IMR-90 (cell line): ENCODE measurements around the gene THUMPD2. TPM values are rescaled to one million over a fixed set of nuclear protein-coding genes. Genes with fewer than 3 reads are reported as not detected.

Source experiments
- ATAC-seq: fragments of 200-7000 bp; cut with Tn5 transposase; 2 replicates; pipeline ENCODE4 v1.9.1; 2020; ENCODE audit warnings: low read depth, mild to moderate bottlenecking, moderate library complexity
- BruUV-seq: library from RNA; stranded (reverse); fragments of 400-500 nt; replicated peaks from 2 replicates; lab custom pipeline; 2021; lab: Mats Ljungman, UMichigan
- CTCF ChIA-PET: fragments of 300-600 bp; formaldehyde crosslinking; extraction: SDS; loops from one replicate; lab custom pipeline; 2021; ENCODE audit warnings: antibody characterized with exemption; lab: Yijun Ruan, JAX
- POLR2A ChIA-PET: fragments of 300-600 bp; sonication (Branson Sonifier 250); formaldehyde crosslinking; loops from one replicate; lab custom pipeline; 2022; ENCODE audit warnings: antibody characterized with exemption; ENCODE audit not compliant: unreplicated experiment; lab: Charles Lee
- DNase-seq: peaks from one replicate; pipeline ENCODE4 v3.0.0; 2013
- H2AFZ ChIP-seq: replicated peaks from 2 replicates; pipeline ENCODE3; 2013; ENCODE audit warnings: low read length, mild to moderate bottlenecking; ENCODE audit not compliant: poor library complexity
- H2AK5ac ChIP-seq: 2 replicates; pipeline ENCODE4 v1.6.1; 2013; ENCODE audit warnings: low read depth, low read length, inconsistent platforms
- H2AK9ac ChIP-seq: replicated peaks from 2 replicates; pipeline ENCODE3; 2013; ENCODE audit warnings: mild to moderate bottlenecking, low read depth, low read length, moderate library complexity; ENCODE audit not compliant: poor library complexity
- H2BK120ac ChIP-seq: 2 replicates; pipeline ENCODE4 v1.6.1; 2013; ENCODE audit warnings: low read depth, low read length, inconsistent platforms
- H2BK15ac ChIP-seq: 3 replicates; pipeline ENCODE4 v1.6.1; 2013; ENCODE audit warnings: low read depth, low read length, inconsistent platforms
- H2BK20ac ChIP-seq: 2 replicates; pipeline ENCODE4 v1.6.1; 2013; ENCODE audit warnings: low read depth, mild to moderate bottlenecking, inconsistent platforms, low read length, moderate library complexity
- H2BK5ac ChIP-seq: 2 replicates; pipeline ENCODE4 v1.6.1; 2013; ENCODE audit warnings: mild to moderate bottlenecking, low read depth, low read length, inconsistent platforms; ENCODE audit not compliant: poor library complexity, severe bottlenecking
- H3K14ac ChIP-seq: replicated peaks from 2 replicates; pipeline ENCODE4 v1.6.1; 2013; ENCODE audit warnings: low read depth, low read length, inconsistent platforms
- H3K18ac ChIP-seq: 2 replicates; pipeline ENCODE4 v1.6.1; 2013; ENCODE audit warnings: low read depth, low read length, control low read depth
- H3K23ac ChIP-seq: 2 replicates; pipeline ENCODE4 v1.6.1; 2013; ENCODE audit warnings: low read depth, low read length, inconsistent platforms
- H3K27ac ChIP-seq: 2 replicates; pipeline ENCODE4 v1.5.1; 2013; ENCODE audit warnings: mild to moderate bottlenecking, control low read depth, low read length; ENCODE audit not compliant: insufficient read depth
- H3K27me3 ChIP-seq: 2 replicates; pipeline ENCODE4 v1.6.1; 2013; ENCODE audit warnings: low read length; ENCODE audit not compliant: control insufficient read depth, insufficient read depth
- H3K36me3 ChIP-seq: 2 replicates; pipeline ENCODE4 v1.6.1; 2013; ENCODE audit warnings: low read length, mixed read lengths; ENCODE audit not compliant: control insufficient read depth, insufficient read depth
- H3K4ac ChIP-seq: 2 replicates; pipeline ENCODE4 v1.6.1; 2013; ENCODE audit warnings: low read depth, low read length, inconsistent platforms
- H3K4me1 ChIP-seq: 2 replicates; pipeline ENCODE4 v1.6.1; 2013; ENCODE audit warnings: low read length, mixed read lengths; ENCODE audit not compliant: control insufficient read depth, insufficient read depth
- H3K4me2 ChIP-seq: 2 replicates; pipeline ENCODE4 v1.6.1; 2013; ENCODE audit warnings: low read depth, mild to moderate bottlenecking, control low read depth, low read length, moderate library complexity
- H3K4me3 ChIP-seq: 2 replicates; pipeline ENCODE4 v1.5.1; 2013; ENCODE audit warnings: low read depth, mild to moderate bottlenecking, control low read depth, low read length, moderate library complexity; ENCODE audit not compliant: insufficient read depth
- H3K56ac ChIP-seq: 2 replicates; pipeline ENCODE4 v1.6.1; 2013; ENCODE audit warnings: low read length, inconsistent platforms; ENCODE audit not compliant: insufficient read depth; ENCODE audit errors: extremely low read depth
- H3K79me1 ChIP-seq, 2 experiments: 2 replicates each; pipeline ENCODE4 v1.6.1; 2013; ENCODE audit warnings: low read length in 2 of 2, inconsistent platforms in 1 of 2, low read depth in 1 of 2
- H3K9ac ChIP-seq: 2 replicates; pipeline ENCODE4 v1.6.1; 2013; ENCODE audit warnings: low read depth, low read length, control low read depth
- H3K9me1 ChIP-seq: 2 replicates; pipeline ENCODE4 v1.6.1; 2013; ENCODE audit warnings: low read length, inconsistent platforms; ENCODE audit not compliant: insufficient read depth
- H3K9me3 ChIP-seq: 2 replicates; pipeline ENCODE4 v1.6.1; 2013; ENCODE audit warnings: low read length; ENCODE audit not compliant: control insufficient read depth, insufficient read depth
- H4K20me1 ChIP-seq: 2 replicates; pipeline ENCODE4 v1.6.1; 2013; ENCODE audit warnings: low read length, inconsistent platforms; ENCODE audit not compliant: insufficient read depth
- H4K5ac ChIP-seq: 2 replicates; pipeline ENCODE4 v1.6.1; 2013; ENCODE audit warnings: mild to moderate bottlenecking, low read depth, low read length, control low read depth
- H4K8ac ChIP-seq, 2 experiments: 2 replicates each; pipeline ENCODE4 v1.6.1; 2013; ENCODE audit warnings: low read depth in 2 of 2, low read length in 2 of 2, control low read depth in 1 of 2, inconsistent platforms in 1 of 2
- H4K91ac ChIP-seq: 2 replicates; pipeline ENCODE4 v1.6.1; 2013; ENCODE audit warnings: low read depth, low read length, inconsistent platforms; ENCODE audit not compliant: insufficient read depth
- CEBPB ChIP-seq: IDR thresholded peaks from 2 replicates; pipeline ENCODE4 v1.6.1; 2012; ENCODE audit warnings: low read depth, low read length, improper control_type of control experiment
- CHD1 ChIP-seq: IDR thresholded peaks from 2 replicates; pipeline ENCODE4 v1.6.1; 2012; ENCODE audit warnings: low read depth, low read length, improper control_type of control experiment
- ELK1 ChIP-seq: fragments of 150-350 bp; IDR thresholded peaks from 2 replicates; pipeline ENCODE4 v1.6.1; 2016; ENCODE audit warnings: low read depth, mild to moderate bottlenecking, low read length, moderate library complexity, borderline replicate concordance
- MAZ ChIP-seq: IDR thresholded peaks from 2 replicates; pipeline ENCODE4 v1.6.1; 2012; ENCODE audit warnings: low read depth, mild to moderate bottlenecking, low read length, improper control_type of control experiment, moderate library complexity, borderline replicate concordance
- NFE2L2 ChIP-seq: fragments of 150-350 bp; IDR thresholded peaks from 2 replicates; pipeline ENCODE4 v1.6.1; 2016; ENCODE audit warnings: low read depth, mild to moderate bottlenecking, low read length
- POLR2A ChIP-seq: IDR thresholded peaks from 2 replicates; pipeline ENCODE4 v1.6.1; 2012; ENCODE audit warnings: mild to moderate bottlenecking, low read depth, low read length
- RFX5 ChIP-seq: IDR thresholded peaks from 2 replicates; pipeline ENCODE4 v1.8.0; 2012; ENCODE audit warnings: low read depth, mild to moderate bottlenecking, low read length, moderate library complexity
- SMC3 ChIP-seq: fragments of 150-350 bp; IDR thresholded peaks from 2 replicates; pipeline ENCODE4 v1.6.1; 2016; ENCODE audit warnings: low read depth, mild to moderate bottlenecking, antibody characterized with exemption, low read length, moderate library complexity
- USF2 ChIP-seq: fragments of 150-350 bp; IDR thresholded peaks from 2 replicates; pipeline ENCODE4 v1.6.1; 2017; ENCODE audit warnings: mild to moderate bottlenecking, antibody characterized with exemption, low read length, low read depth
- WGBS, 2 experiments: methylation state at CpG; one replicate each; pipeline versions ENCODE4 v1.1.5 to v1.1.7; 2013; ENCODE audit warnings: missing lambda C conversion rate in 2 of 2; ENCODE audit not compliant: insufficient read length in 1 of 2; ENCODE audit errors: extremely low coverage in 2 of 2; 5-methylcytosine and 5-hydroxymethylcytosine counted together
- dilution Hi-C: fragments of 300-500 bp; cut with HindIII; formaldehyde crosslinking; loops from one replicate; pipeline ENCODE4 v1.14.3; 2018; ENCODE audit warnings: low sequenced_read_pairs; ENCODE audit not compliant: unreplicated experiment
- in situ Hi-C: fragments of 300-500 bp; cut with MboI; formaldehyde crosslinking; loops from 3 replicates; pipeline ENCODE4 v1.14.3; 2019; ENCODE audit warnings: low sequenced_read_pairs, inconsistent platforms, mixed read lengths
- intact Hi-C: fragments of 100-400 bp; cut with micrococcal nuclease; formaldehyde crosslinking; loops from 2 replicates; pipeline ENCODE4 v1.10.0; 2022
- polyA plus RNA-seq, 3 experiments: library from polyadenylated mRNA; depleted of rRNA; stranded (reverse); fragments of >200 nt; gene quantifications; 2 replicates each; pipeline ENCODE4 v1.2.3, GENCODE V29; 2012; ENCODE audit warnings: low replicate concordance in 1 of 3
- total RNA-seq: library from RNA; depleted of rRNA; stranded (reverse); fragments of >200 nt; gene quantifications from 2 replicates; pipeline ENCODE4 v1.2.3, GENCODE V29; 2012
- TF ChIP-seq, protein P1 (sequence below): conservative IDR thresholded peaks from 2 replicates; pipeline ENCODE4 v1.5.1; 2012; ENCODE audit warnings: mild to moderate bottlenecking, low read depth, low read length, improper control_type of control experiment

The THUMPD2 gene
- total and polyA plus RNA-seq, 2 of the 4 experiments (the other 2 are of a cell fraction): 4.8 to 7.0 TPM

DNA sequence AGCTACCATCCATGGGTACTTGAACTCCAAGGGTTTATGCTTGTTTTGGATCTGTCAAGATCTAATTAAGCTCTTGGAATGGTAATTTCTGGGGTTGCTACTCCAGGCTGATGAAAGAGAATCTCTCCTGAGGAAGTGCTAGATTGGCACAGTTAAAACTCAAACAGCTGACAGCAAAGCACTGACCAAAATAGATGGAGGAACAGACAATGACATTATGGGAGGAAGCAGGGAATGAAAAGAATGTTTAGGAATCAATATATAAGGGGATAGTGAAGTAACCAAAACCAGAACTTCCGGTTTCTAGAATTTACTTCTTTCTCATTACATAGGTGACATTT is 6.3 kb downstream of the THUMPD2 start (continued):
- TF ChIP-seq NFE2L2 (no peak), RFX5 (no peak), CEBPB (no peak), CHD1 (no peak)

GRCh38 chr2:39772086-39772811 is 6.8 kb downstream of the THUMPD2 start:
- BruUV-seq: no TSS peak
- in situ Hi-C loops (no loop called here), intact Hi-C loops (loop anchor here (10.0 kb wide), 1 partner anchor 293 kb away; no protein-coding TSS in a partner anchor), dilution Hi-C loops (no loop called here)
- 100% methylated on average over 1 of the region's 3 CpGs; no CpG with 5 or more reads in 1 of the 2 experiments for WGBS, 2 experiments
- Histone ChIP-seq H3K4me1 (peaks cover 11% of the 10 kb centered on the region), H2BK120ac (peak overlapping the region; percentile 0; the same call in 1 of the 2 replicates), H3K4ac (no peak overlapping the region), H3K79me1 (peaks cover 18 to 34% of the 10 kb centered on the region in 2 experiments), H2BK15ac (no peak overlapping the region), H4K91ac (no peak overlapping the region), H3K9me3 (no peaks in the 10 kb centered on the region), H3K4me3 (no peak overlapping the region), H2AFZ (no peak overlapping the region), H2BK5ac (peak overlapping the region; percentile 40), H3K9ac (no peak overlapping the region), H3K23ac (peak overlapping the region; percentile 1; the same call in 1 of the 2 replicates), H3K4me2 (peak overlapping the region; percentile 59; the same call in 1 of the 2 replicates), H2BK20ac (no peak overlapping the region), H3K14ac (no peak overlapping the region; the same call in 1 of the 2 replicates), H3K27me3 (no peaks in the 10 kb centered on the region), H3K36me3 (peaks cover 9% of the 10 kb centered on the region), H2AK5ac (no peak overlapping the region; the same call in 1 of the 2 replicates), H3K56ac (no peak overlapping the region), H3K27ac (no peak overlapping the region), H4K20me1 (no peaks in the 10 kb centered on the region; the same call in 1 of the 2 replicates), H4K8ac (0 out of 4 replicates have a peak overlapping the region, but pooled peaks of 1 of the 2 experiments have one; percentile 7), H2AK9ac (no peak overlapping the region), H4K5ac (no peak overlapping the region; the same call in 1 of the 2 replicates), H3K9me1 (peaks cover 9% of the 10 kb centered on the region; the same call in 1 of the 2 replicates), H3K18ac (peak overlapping the region; percentile 80; the same call in 1 of the 2 replicates)
- POLR2A ChIA-PET: no interaction called here
- CTCF ChIA-PET: no interaction called here
- TF ChIP-seq ELK1 (no peak), CHD1 (no peak), MAZ (no peak), CEBPB (peak; percentile 83), NFE2L2 (no peak), USF2 (no peak), SMC3 (no peak), POLR2A (no peak)
- TF ChIP-seq, protein P1, sequence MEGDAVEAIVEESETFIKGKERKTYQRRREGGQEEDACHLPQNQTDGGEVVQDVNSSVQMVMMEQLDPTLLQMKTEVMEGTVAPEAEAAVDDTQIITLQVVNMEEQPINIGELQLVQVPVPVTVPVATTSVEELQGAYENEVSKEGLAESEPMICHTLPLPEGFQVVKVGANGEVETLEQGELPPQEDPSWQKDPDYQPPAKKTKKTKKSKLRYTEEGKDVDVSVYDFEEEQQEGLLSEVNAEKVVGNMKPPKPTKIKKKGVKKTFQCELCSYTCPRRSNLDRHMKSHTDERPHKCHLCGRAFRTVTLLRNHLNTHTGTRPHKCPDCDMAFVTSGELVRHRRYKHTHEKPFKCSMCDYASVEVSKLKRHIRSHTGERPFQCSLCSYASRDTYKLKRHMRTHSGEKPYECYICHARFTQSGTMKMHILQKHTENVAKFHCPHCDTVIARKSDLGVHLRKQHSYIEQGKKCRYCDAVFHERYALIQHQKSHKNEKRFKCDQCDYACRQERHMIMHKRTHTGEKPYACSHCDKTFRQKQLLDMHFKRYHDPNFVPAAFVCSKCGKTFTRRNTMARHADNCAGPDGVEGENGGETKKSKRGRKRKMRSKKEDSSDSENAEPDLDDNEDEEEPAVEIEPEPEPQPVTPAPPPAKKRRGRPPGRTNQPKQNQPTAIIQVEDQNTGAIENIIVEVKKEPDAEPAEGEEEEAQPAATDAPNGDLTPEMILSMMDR: no peak
- ATAC-seq: peak; percentile 79
- peak; percentile 79 for DNase-seq
